ENCODE measurements around the gene TTF2. TPM values are rescaled to one million over a fixed set of nuclear protein-coding genes. Genes with fewer than 3 reads are reported as not detected.

TTF2 gene
- total RNA-seq, 2 experiments from 2014 or later: 35.4 to 36.6 TPM

Small RNA genes within 50 kb of the gene (microRNA-seq; reads per million reads assigned to microRNA genes)
- gene MIR942 (ENCODE audit: borderline microRNAs expressed, borderline replicate concordance): 25.2 reads per million, percentile 52 among the genes with 10 or more reads in this experiment

Other genes starting within 250 kb of the TTF2 start
- gene PTGFRN, start 150.4 kb upstream of the TTF2 start, total RNA-seq: under 1 TPM; 0.38 to 0.45 TPM
- gene CD101, start 58.6 kb upstream of the TTF2 start, total RNA-seq: 1 to 10 TPM; 2.1 to 2.2 TPM
- gene TRIM45, start 61.4 kb downstream of the TTF2 start, total RNA-seq: under 1 TPM; 0.25 to 0.88 TPM
- not detected for gene VTCN1, start 150.6 kb downstream of the TTF2 start, total RNA-seq

Data from CD4-positive, alpha-beta T cell (primary cell).